Endothelial cell (in vitro differentiated cells): ENCODE data around the gene PRCC. TPM values are rescaled to one million over a fixed set of nuclear protein-coding genes. Genes with fewer than 3 reads are reported as not detected.

Source experiments
- DNase-seq: peaks from one replicate; pipeline ENCODE4 v3.0.0; 2021; ENCODE audit warnings: low spot score
- H3K27ac Mint-ChIP-seq: one replicate; pipeline ENCODE4 v1.8.0; 2021; ENCODE audit warnings: mixed read lengths, inconsistent platforms; ENCODE audit not compliant: unreplicated experiment
- H3K27me3 Mint-ChIP-seq: one replicate; pipeline ENCODE4 v1.8.0; 2021; ENCODE audit warnings: mild to moderate bottlenecking, moderate library complexity, mixed read lengths, inconsistent platforms; ENCODE audit not compliant: unreplicated experiment
- H3K36me3 Mint-ChIP-seq: one replicate; pipeline ENCODE4 v1.8.0; 2021; ENCODE audit warnings: mild to moderate bottlenecking, low read depth, mixed read lengths, inconsistent platforms; ENCODE audit not compliant: unreplicated experiment
- H3K4me1 Mint-ChIP-seq: one replicate; pipeline ENCODE4 v1.8.0; 2021; ENCODE audit warnings: mild to moderate bottlenecking, mixed read lengths, inconsistent platforms; ENCODE audit not compliant: unreplicated experiment
- H3K4me3 Mint-ChIP-seq: one replicate; pipeline ENCODE4 v1.8.0; 2021; ENCODE audit warnings: mild to moderate bottlenecking, mixed read lengths, inconsistent platforms; ENCODE audit not compliant: unreplicated experiment
- H3K9me3 Mint-ChIP-seq: one replicate; pipeline ENCODE4 v1.8.0; 2021; ENCODE audit warnings: mixed read lengths, inconsistent platforms; ENCODE audit not compliant: unreplicated experiment
- total RNA-seq: library from RNA; stranded (reverse); fragmentation: NEBNext Ultra II Directional; extraction: Animal tissue kit (Norgen Biotek cat#: 25700); gene quantifications from one replicate; pipeline ENCODE4 v1.2.1, GENCODE V29; 2021; ENCODE audit not compliant: unreplicated experiment
- TF ChIP-seq, protein P1 (sequence below): fragments of 200-600 bp; sonication (generic); IDR thresholded peaks from one replicate; pipeline ENCODE4 v1.5.0; 2021; ENCODE audit warnings: antibody characterized with exemption; ENCODE audit not compliant: unreplicated experiment

PRCC gene
- total RNA-seq, 1 donor from 2014 or later, result 91.9 TPM

DNA sequence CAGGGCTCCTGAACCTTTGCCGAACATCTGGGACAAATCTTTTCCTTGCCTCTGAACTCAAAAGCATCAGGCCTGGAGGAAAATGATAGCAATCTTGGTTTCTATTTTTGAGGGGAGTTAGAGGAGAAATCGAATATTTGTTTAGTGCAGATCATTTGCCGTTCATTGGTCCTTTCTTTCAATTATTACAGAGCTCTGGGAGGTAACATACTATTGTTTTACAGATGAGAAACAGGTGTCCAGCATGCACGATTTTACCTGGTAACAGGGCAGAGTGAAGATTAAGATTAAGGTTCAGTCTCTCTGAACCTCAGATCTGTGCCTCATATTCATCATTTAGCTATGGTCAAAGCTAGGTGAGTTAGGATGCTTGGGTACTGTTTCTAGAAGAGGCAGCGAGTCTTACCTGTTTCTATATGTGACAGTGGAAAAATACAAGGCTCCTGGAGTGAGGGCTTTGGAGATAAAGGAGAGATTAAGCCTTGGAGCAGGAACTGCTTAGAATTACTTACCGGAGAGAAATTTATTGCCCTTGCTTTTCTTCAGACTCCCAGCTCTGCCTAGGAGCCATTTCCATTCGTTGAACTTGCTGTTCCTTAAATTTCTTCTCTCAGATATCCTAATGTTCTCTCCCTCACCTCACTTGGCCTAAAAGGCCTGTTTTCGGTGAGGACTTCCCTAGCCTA is 1.4 kb downstream of the PRCC start:
- Mint-ChIP-seq H3K27ac (peak overlapping the region; percentile 70), H3K9me3 (no peaks in the 10 kb centered on the region), H3K4me3 (no peak overlapping the region), H3K4me1 (peaks cover 31% of the 10 kb centered on the region), H3K27me3 (peaks cover 6% of the 10 kb centered on the region), H3K36me3 (peaks cover 7% of the 10 kb centered on the region)
- TF ChIP-seq, protein P1, sequence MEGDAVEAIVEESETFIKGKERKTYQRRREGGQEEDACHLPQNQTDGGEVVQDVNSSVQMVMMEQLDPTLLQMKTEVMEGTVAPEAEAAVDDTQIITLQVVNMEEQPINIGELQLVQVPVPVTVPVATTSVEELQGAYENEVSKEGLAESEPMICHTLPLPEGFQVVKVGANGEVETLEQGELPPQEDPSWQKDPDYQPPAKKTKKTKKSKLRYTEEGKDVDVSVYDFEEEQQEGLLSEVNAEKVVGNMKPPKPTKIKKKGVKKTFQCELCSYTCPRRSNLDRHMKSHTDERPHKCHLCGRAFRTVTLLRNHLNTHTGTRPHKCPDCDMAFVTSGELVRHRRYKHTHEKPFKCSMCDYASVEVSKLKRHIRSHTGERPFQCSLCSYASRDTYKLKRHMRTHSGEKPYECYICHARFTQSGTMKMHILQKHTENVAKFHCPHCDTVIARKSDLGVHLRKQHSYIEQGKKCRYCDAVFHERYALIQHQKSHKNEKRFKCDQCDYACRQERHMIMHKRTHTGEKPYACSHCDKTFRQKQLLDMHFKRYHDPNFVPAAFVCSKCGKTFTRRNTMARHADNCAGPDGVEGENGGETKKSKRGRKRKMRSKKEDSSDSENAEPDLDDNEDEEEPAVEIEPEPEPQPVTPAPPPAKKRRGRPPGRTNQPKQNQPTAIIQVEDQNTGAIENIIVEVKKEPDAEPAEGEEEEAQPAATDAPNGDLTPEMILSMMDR, result no peak
- DNase-seq, result no peak

DNA sequence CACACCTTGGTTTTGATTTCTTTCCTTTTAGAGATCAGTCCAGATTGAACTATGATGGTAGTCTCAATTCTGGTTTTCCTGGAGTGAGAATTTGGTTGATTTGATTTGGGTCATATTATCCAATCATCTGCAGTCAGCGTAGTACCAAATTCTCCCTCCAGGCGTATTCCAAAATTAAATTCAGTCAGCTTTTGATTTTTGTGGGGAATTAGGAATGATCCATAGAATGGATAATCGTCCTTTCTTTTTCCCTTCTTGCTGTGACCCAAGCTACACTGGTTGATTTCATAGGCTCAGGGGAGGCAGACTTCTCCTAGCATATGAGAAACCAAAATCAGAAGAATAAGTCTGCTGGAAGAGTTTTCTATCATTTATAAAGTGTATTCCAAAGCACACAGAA is 4.9 kb downstream of the PRCC start:
- DNase-seq, result no peak
- Mint-ChIP-seq H3K36me3 (peaks cover 7% of the 10 kb centered on the region), H3K9me3 (no peaks in the 10 kb centered on the region), H3K4me1 (peaks cover 32% of the 10 kb centered on the region), H3K4me3 (no peak overlapping the region), H3K27ac (no peak overlapping the region), H3K27me3 (peaks cover 1% of the 10 kb centered on the region)
- TF ChIP-seq, protein P1, result peak; percentile 14

DNA sequence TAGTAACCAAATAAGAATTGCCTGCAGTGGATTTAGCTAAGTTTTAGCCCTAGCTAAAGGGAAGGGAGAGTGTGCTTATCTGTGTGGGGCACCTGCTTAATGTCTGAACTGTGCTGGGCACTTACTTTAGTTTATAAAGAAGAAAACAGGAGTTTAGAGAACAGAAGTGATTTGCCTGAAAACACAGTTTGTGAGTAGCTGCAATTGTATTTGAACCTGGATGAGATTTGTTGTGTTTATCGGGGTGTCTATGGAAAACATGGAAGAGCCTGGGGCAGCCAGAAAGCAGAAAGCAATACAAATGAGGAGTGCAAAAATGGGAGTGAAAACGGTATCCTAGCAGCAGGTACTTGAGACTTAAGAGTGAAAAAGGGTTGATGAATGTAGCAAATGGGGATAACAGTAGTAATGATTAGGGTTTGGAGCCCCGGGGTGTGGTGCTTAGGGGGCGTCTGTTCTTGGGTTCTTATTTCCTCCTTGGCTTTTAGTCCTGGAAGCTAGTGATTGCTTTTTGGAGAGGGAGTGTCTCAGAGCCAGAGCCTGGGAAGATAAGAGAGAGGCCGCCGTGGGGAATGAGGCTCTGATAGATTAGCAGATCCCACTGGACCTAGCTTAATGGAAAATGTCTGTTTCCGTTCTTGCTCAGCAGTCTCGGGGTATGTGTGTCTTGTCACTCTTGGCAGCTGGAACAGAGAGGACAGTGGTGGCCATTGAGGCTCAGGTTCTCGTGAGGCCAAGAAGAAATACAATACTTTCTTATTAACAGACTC is 5.6 kb downstream of the PRCC start:
- no peak for DNase-seq
- Mint-ChIP-seq H3K4me3 (no peak overlapping the region), H3K36me3 (peaks cover 11% of the 10 kb centered on the region), H3K27ac (peak overlapping the region; percentile 14), H3K4me1 (peaks cover 37% of the 10 kb centered on the region), H3K27me3 (peaks cover 1% of the 10 kb centered on the region), H3K9me3 (no peaks in the 10 kb centered on the region)
- TF ChIP-seq, protein P1, result no peak

DNA sequence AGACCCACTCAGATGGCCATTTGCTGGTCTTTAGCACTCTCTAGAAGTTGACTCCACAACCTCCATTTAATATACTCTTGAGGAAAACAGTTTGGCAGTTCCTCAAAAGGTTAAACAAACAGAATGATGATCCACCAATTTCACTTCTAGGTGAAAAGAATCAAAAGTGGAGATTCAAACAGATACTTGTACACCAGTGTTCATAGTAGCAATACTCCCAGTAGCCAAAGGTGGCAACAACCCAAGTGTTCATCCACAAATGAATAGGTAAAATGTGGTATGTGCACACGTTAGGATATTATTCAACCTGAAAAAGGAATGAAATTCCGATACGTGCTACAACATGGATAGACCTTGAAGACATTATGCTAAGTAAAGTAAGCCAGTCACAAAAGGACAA is 6.3 kb downstream of the PRCC start:
- Mint-ChIP-seq H3K27me3 (peaks cover 1% of the 10 kb centered on the region), H3K4me3 (no peak overlapping the region), H3K9me3 (no peaks in the 10 kb centered on the region), H3K27ac (peak overlapping the region; percentile 14), H3K4me1 (peaks cover 37% of the 10 kb centered on the region), H3K36me3 (peaks cover 11% of the 10 kb centered on the region)
- DNase-seq, result no peak
- TF ChIP-seq, protein P1, result peak; percentile 19

DNA sequence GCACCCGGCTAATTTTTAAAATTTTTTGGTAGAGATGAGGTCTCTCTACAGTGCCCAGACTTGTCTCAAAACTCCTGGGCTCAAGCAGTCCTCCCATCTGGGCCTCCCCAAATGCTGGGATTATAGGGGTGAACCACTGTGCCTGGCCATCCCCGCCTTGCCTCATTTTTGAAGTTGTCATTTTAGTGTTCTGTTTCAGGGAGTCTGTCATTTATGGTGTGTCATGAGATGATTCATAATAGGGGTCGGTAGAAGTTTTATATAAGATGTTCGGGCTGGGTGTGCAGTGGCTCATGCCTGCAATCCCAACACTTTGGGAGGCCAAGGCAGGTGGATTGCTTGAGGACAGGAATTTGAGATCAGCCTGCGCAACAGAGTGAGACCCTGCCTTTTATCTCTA is 8.5 kb downstream of the PRCC start:
- peaks cover 1% of the 10 kb centered on the region for H3K27me3 Mint-ChIP-seq
- DNase-seq, result no peak
- H3K9me3 Mint-ChIP-seq, result no peaks in the 10 kb centered on the region
- peaks cover 8% of the 10 kb centered on the region for H3K36me3 Mint-ChIP-seq
- H3K4me1 Mint-ChIP-seq, result peaks cover 26% of the 10 kb centered on the region
- H3K27ac Mint-ChIP-seq, result peak overlapping the region; percentile 65
- TF ChIP-seq, protein P1, result no peak
- H3K4me3 Mint-ChIP-seq, result no peak overlapping the region
